ENCODE measurements around the gene AMN.

DNA sequence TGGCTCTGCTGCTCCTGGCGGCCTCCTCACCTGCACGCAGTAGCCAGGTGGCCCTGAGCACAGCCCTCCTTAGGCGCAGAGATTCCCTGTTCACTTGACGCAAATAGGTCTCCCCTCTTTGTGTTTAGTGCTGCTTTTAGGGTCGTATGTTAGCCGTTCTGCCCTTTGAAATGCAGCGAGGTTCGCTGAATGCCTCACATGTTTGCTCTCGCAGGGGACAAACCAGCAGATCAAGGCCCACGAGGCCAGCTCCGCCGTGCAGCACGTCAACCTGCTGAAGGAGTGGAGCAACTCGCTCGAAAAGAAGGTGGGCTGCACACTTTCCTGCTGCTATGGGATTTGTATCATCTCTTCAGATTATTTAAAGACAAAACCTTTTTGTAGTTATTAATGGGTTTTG, 31.4 kb upstream of the AMN start:
- TF ChIP-seq, protein P1, sequence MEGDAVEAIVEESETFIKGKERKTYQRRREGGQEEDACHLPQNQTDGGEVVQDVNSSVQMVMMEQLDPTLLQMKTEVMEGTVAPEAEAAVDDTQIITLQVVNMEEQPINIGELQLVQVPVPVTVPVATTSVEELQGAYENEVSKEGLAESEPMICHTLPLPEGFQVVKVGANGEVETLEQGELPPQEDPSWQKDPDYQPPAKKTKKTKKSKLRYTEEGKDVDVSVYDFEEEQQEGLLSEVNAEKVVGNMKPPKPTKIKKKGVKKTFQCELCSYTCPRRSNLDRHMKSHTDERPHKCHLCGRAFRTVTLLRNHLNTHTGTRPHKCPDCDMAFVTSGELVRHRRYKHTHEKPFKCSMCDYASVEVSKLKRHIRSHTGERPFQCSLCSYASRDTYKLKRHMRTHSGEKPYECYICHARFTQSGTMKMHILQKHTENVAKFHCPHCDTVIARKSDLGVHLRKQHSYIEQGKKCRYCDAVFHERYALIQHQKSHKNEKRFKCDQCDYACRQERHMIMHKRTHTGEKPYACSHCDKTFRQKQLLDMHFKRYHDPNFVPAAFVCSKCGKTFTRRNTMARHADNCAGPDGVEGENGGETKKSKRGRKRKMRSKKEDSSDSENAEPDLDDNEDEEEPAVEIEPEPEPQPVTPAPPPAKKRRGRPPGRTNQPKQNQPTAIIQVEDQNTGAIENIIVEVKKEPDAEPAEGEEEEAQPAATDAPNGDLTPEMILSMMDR (conservative IDR thresholded peaks at IDR 0.05; ENCODE audit: low read length), result no peak
- no peak for TF ChIP-seq EZH2phosphoT487 (IDR thresholded peaks at IDR 0.05; ENCODE audit: borderline replicate concordance, low read depth, low read length)
